ENCODE results near the gene TEX13A. TPM values are rescaled to one million over a fixed set of nuclear protein-coding genes. Genes with fewer than 3 reads are reported as not detected.

The TEX13A gene
- total RNA-seq, 3 donors from 2014 or later (not counting 1 experiment from before 2014, with no cell fraction given): not detected

GRCh38 chrX:105226499-105226898 lies 6.0 kb upstream of the TEX13A start:
- no peak overlapping the region for H3K4me3 ChIP-seq (ENCODE audit: low read length)
- H3K9me3 Mint-ChIP-seq: peaks cover 5 to 15% of the 10 kb centered on the region in 2 donors
- H3K27ac ChIP-seq (ENCODE audit: low read length): no peak overlapping the region
- 67% methylated on average over 3 of the region's 5 CpGs for WGBS (ENCODE audit: insufficient coverage)
- no peak overlapping the region for H3K27ac Mint-ChIP-seq
- intact Hi-C loops (cut with micrococcal nuclease): no loop called here
- no peaks in the 10 kb centered on the region for H3K4me1 ChIP-seq (ENCODE audit: control insufficient read depth, insufficient read depth, low read length)
- no peak overlapping the region for H3K4me3 Mint-ChIP-seq
- H3K9me3 ChIP-seq (ENCODE audit: control insufficient read depth, insufficient read depth, low read length): no peaks in the 10 kb centered on the region
- no peak for DNase-seq
- no peaks in the 10 kb centered on the region for H3K4me1 Mint-ChIP-seq
- H3K27me3 Mint-ChIP-seq (ENCODE audit: low read depth in 2 of 2): no peaks in the 10 kb centered on the region
- H3K36me3 Mint-ChIP-seq: no peaks in the 10 kb centered on the region
- no peaks in the 10 kb centered on the region for H3K36me3 ChIP-seq (ENCODE audit: control insufficient read depth, insufficient read depth, low read length)
- no peak for TF ChIP-seq CTCF (IDR thresholded peaks at IDR 0.05)
- no peak for ATAC-seq
- no peaks in the 10 kb centered on the region for H3K27me3 ChIP-seq (ENCODE audit: control insufficient read depth, insufficient read depth, low read length)

GRCh38 chrX:105221374-105221773 lies 880 bp upstream of the TEX13A start:
- H3K4me1 ChIP-seq (ENCODE audit: control insufficient read depth, insufficient read depth, low read length): no peaks in the 10 kb centered on the region
- ATAC-seq (no peak), DNase-seq (no peak)
- no peaks in the 10 kb centered on the region for H3K36me3 ChIP-seq (ENCODE audit: control insufficient read depth, insufficient read depth, low read length)
- Mint-ChIP-seq H3K27ac (no peak overlapping the region), H3K36me3 (no peaks in the 10 kb centered on the region), H3K27me3 (ENCODE audit: low read depth in 2 of 2) (no peaks in the 10 kb centered on the region), H3K9me3 (peaks cover 3 to 11% of the 10 kb centered on the region in 2 donors), H3K4me1 (no peaks in the 10 kb centered on the region), H3K4me3 (no peak overlapping the region)
- no peak overlapping the region for H3K4me3 ChIP-seq (ENCODE audit: low read length)
- no peak for TF ChIP-seq CTCF (IDR thresholded peaks at IDR 0.05)
- no peaks in the 10 kb centered on the region for H3K9me3 ChIP-seq (ENCODE audit: control insufficient read depth, insufficient read depth, low read length)
- no peaks in the 10 kb centered on the region for H3K27me3 ChIP-seq (ENCODE audit: control insufficient read depth, insufficient read depth, low read length)
- H3K27ac ChIP-seq (ENCODE audit: low read length): no peak overlapping the region
- intact Hi-C loops (cut with micrococcal nuclease): no loop called here
- WGBS (ENCODE audit: insufficient coverage): no CpG with 5 or more reads among the region's 3 CpGs

- no peaks in the 10 kb centered on the region for H3K9me3 ChIP-seq (ENCODE audit: control insufficient read depth, insufficient read depth, low read length)
- H3K27ac ChIP-seq (ENCODE audit: low read length): no peak overlapping the region
- H3K27me3 Mint-ChIP-seq (ENCODE audit: low read depth in 2 of 2): no peaks in the 10 kb centered on the region
- H3K4me3 Mint-ChIP-seq: no peak overlapping the region
- H3K36me3 Mint-ChIP-seq: no peaks in the 10 kb centered on the region
- no peaks in the 10 kb centered on the region for H3K4me1 Mint-ChIP-seq
- peaks cover 3 to 14% of the 10 kb centered on the region in 2 donors for H3K9me3 Mint-ChIP-seq
- no peak for ATAC-seq
- no peak for DNase-seq
- H3K27ac Mint-ChIP-seq: no peak overlapping the region
- intact Hi-C loops (cut with micrococcal nuclease): no loop called here
- TF ChIP-seq CTCF (IDR thresholded peaks at IDR 0.05): no peak
- H3K27me3 ChIP-seq (ENCODE audit: control insufficient read depth, insufficient read depth, low read length): no peaks in the 10 kb centered on the region
- WGBS (ENCODE audit: insufficient coverage): 92% methylated on average over 22 of the region's 26 CpGs
- no peaks in the 10 kb centered on the region for H3K4me1 ChIP-seq (ENCODE audit: control insufficient read depth, insufficient read depth, low read length)
- no peak overlapping the region for H3K4me3 ChIP-seq (ENCODE audit: low read length)
- no peaks in the 10 kb centered on the region for H3K36me3 ChIP-seq (ENCODE audit: control insufficient read depth, insufficient read depth, low read length)
Measured at GRCh38 chrX:105219454-105220401, 766 bp downstream of the TEX13A start.

Measured in natural killer cell (primary cell).